Breast epithelium (tissue), 4 donors: Measurements from ENCODE around the gene PITX2. TPM values are rescaled to one million over a fixed set of nuclear protein-coding genes. Genes with fewer than 3 reads are reported as not detected.

Experiments used
- DNase-seq, 2 donors: peaks; one replicate each; pipeline ENCODE4 v3.0.0-alpha.2; 2019; ENCODE audit warnings: low spot score in 2 of 2
- H3K27ac ChIP-seq, 2 donors: fragments of 200-600 bp; sonication (generic) in 1 of 2; one replicate each; pipeline ENCODE4 v1.5.1; 2016 to 2019; ENCODE audit warnings: mild to moderate bottlenecking in 1 of 2
- H3K27me3 ChIP-seq, 2 donors: fragments of 200-600 bp; sonication (generic) in 1 of 2; one replicate each; pipeline versions ENCODE4 v1.5.1 to v1.6.0; 2017 to 2019; ENCODE audit warnings: control low read depth in 1 of 2, mild to moderate bottlenecking in 1 of 2
- H3K36me3 ChIP-seq: fragments of 200-600 bp; one replicate; pipeline ENCODE4 v1.5.1; 2019
- H3K4me1 ChIP-seq, 2 donors: fragments of 200-600 bp; sonication (generic); one replicate each; pipeline ENCODE4 v1.5.1; 2016 to 2019; ENCODE audit warnings: control low read depth in 1 of 2
- H3K4me3 ChIP-seq, 3 donors: fragments of 200-600 bp; sonication (generic); 1 replicate in 2 of 3; 2 replicates in 1 of 3; pipeline ENCODE4 v1.5.1; 2016 to 2019; ENCODE audit warnings: mild to moderate bottlenecking in 3 of 3, moderate library complexity in 2 of 3
- H3K9me3 ChIP-seq, 2 donors: fragments of 200-600 bp; sonication (generic) in 1 of 2; one replicate each; pipeline ENCODE4 v1.5.1; 2016 to 2019; ENCODE audit warnings: control low read depth in 1 of 2
- CTCF ChIP-seq, 3 donors: fragments of 450-650 bp; IDR thresholded peaks; one replicate each; pipeline ENCODE4 v1.5.1; 2016 to 2017; ENCODE audit warnings: antibody characterized with exemption in 3 of 3, mild to moderate bottlenecking in 3 of 3, moderate library complexity in 3 of 3
- POLR2A ChIP-seq: fragments of 450-650 bp; IDR thresholded peaks from one replicate; pipeline ENCODE4 v1.6.1; 2016; ENCODE audit warnings: antibody characterized with exemption, mild to moderate bottlenecking, moderate library complexity
- POLR2AphosphoS5 ChIP-seq, 3 donors: sonication (generic); formaldehyde crosslinking; IDR thresholded peaks; one replicate each; pipeline ENCODE4 v1.6.1; 2017; ENCODE audit warnings: antibody characterized with exemption in 3 of 3
- intact Hi-C: fragments of 100-400 bp; cut with DNase I; formaldehyde crosslinking; loops from one replicate; pipeline ENCODE4 v1.15.1; 2023; ENCODE audit warnings: low total_unique reads
- total RNA-seq, 3 donors: library from RNA; depleted of rRNA; stranded (reverse); fragments of >200 nt; gene quantifications; one replicate each; pipeline ENCODE4 v1.1.0, GENCODE V29; 2016

PITX2 gene
- total RNA-seq, 3 donors from 2014 or later, result 0.33 to 2.6 TPM; not detected in 1

- peaks cover 6 to 98% of the 10 kb centered on the region in 2 donors for H3K27me3 ChIP-seq
- no peak overlapping the region for H3K27ac ChIP-seq
- no peaks in the 10 kb centered on the region for H3K4me1 ChIP-seq
- DNase-seq, result no peak
- intact Hi-C loops, result no loop called here
- H3K36me3 ChIP-seq, result no peaks in the 10 kb centered on the region
- TF ChIP-seq POLR2A (no peak), CTCF (IDR thresholded peaks at IDR 0.05) (no peak), POLR2AphosphoS5 (IDR thresholded peaks at IDR 0.05) (no peak)
- H3K9me3 ChIP-seq, result no peaks in the 10 kb centered on the region
- H3K4me3 ChIP-seq, result no peak overlapping the region
These were observed 2.8 kb upstream of the PITX2 start for GRCh38 chr4:110625576-110626257.

GRCh38 chr4:110624904-110625494 lies 2.1 kb upstream of the PITX2 start:
- no peak for DNase-seq
- H3K27ac ChIP-seq, result no peak overlapping the region
- H3K27me3 ChIP-seq, result peaks cover 6 to 98% of the 10 kb centered on the region in 2 donors
- TF ChIP-seq POLR2AphosphoS5 (IDR thresholded peaks at IDR 0.05) (no peak), CTCF (IDR thresholded peaks at IDR 0.05) (no peak), POLR2A (no peak)
- H3K4me1 ChIP-seq, result no peaks in the 10 kb centered on the region
- H3K36me3 ChIP-seq, result no peaks in the 10 kb centered on the region
- no peaks in the 10 kb centered on the region for H3K9me3 ChIP-seq
- no peak overlapping the region for H3K4me3 ChIP-seq
- intact Hi-C loops, result no loop called here

- Histone ChIP-seq H3K27ac (no peak overlapping the region), H3K27me3 (peaks cover 6 to 98% of the 10 kb centered on the region in 2 donors), H3K4me1 (no peaks in the 10 kb centered on the region), H3K4me3 (no peak overlapping the region), H3K36me3 (no peaks in the 10 kb centered on the region), H3K9me3 (no peaks in the 10 kb centered on the region)
- TF ChIP-seq CTCF (IDR thresholded peaks at IDR 0.05) (no peak), POLR2AphosphoS5 (IDR thresholded peaks at IDR 0.05) (no peak), POLR2A (no peak)
- no peak for DNase-seq
- intact Hi-C loops, result no loop called here
These were observed 1.5 kb upstream of the PITX2 start for GRCh38 chr4:110624398-110624780.

- Histone ChIP-seq H3K27me3 (peaks cover 3 to 98% of the 10 kb centered on the region in 2 donors), H3K27ac (no peak overlapping the region), H3K9me3 (no peaks in the 10 kb centered on the region), H3K36me3 (no peaks in the 10 kb centered on the region), H3K4me3 (peak overlapping the region in 1 of 3 donors; percentile 72), H3K4me1 (no peaks in the 10 kb centered on the region)
- intact Hi-C loops, result no loop called here
- DNase-seq, result no peak
- TF ChIP-seq POLR2AphosphoS5 (IDR thresholded peaks at IDR 0.05), result no peak
- TF ChIP-seq POLR2A, result no peak
- TF ChIP-seq CTCF (IDR thresholded peaks at IDR 0.05), result no peak
These were observed 981 bp upstream of the PITX2 start for GRCh38 chr4:110623718-110624397.
